Endothelial cell of umbilical vein (primary cell): ENCODE measurements around the gene BLTP2. TPM values are rescaled to one million over a fixed set of nuclear protein-coding genes. Genes with fewer than 3 reads are reported as not detected.

Experiments used
- BruUV-seq: library from RNA; stranded (reverse); fragments of 400-500 nt; replicated peaks from 2 replicates; lab custom pipeline; 2021; lab: Mats Ljungman, UMichigan
- CTCF ChIA-PET: fragments of 300-600, 350-600 bp; sonication (Branson Sonifier 250); formaldehyde crosslinking; loops from one replicate; lab custom pipeline; 2021; ENCODE audit warnings: antibody characterized with exemption, inconsistent platforms; lab: Charles Lee
- POLR2A ChIA-PET: fragments of 300-600, 350-600 bp; sonication (Branson Sonifier 250); formaldehyde crosslinking; loops from one replicate; lab custom pipeline; 2021; ENCODE audit warnings: antibody characterized with exemption, inconsistent platforms; lab: Charles Lee
- DNase-seq: peaks from one replicate; pipeline ENCODE4 v3.0.0-alpha.2; 2011; ENCODE audit warnings: low read depth, low spot score
- FAIRE-seq: peaks from 2 replicates; lab custom pipeline; 2011; peaks lifted over from hg19 to GRCh38; lab: Jason Lieb, UNC
- H2AFZ ChIP-seq: 2 replicates; pipeline ENCODE4 v1.6.0; 2012; ENCODE audit warnings: low read depth, low read length, control low read depth, inconsistent platforms
- H3K27ac ChIP-seq: 2 replicates; pipeline ENCODE4 v1.5.1; 2011; ENCODE audit warnings: low read depth, mild to moderate bottlenecking, control low read depth, low read length, moderate library complexity; ENCODE audit not compliant: insufficient read depth
- H3K27me3 ChIP-seq, 2 experiments: 2 replicates each; pipeline versions ENCODE4 v1.6.0 to v1.6.1; 2011; ENCODE audit warnings: low read length in 2 of 2, mixed read lengths in 1 of 2; ENCODE audit not compliant: control insufficient read depth in 2 of 2, insufficient read depth in 2 of 2
- H3K36me3 ChIP-seq, 2 experiments: 2 replicates in 1 of 2; 3 replicates in 1 of 2; pipeline ENCODE4 v1.5.1; 2011; ENCODE audit warnings: low read length in 2 of 2, mild to moderate bottlenecking in 1 of 2, moderate library complexity in 1 of 2; ENCODE audit not compliant: control insufficient read depth in 2 of 2, insufficient read depth in 2 of 2; ENCODE audit errors: extremely low read depth in 1 of 2
- H3K4me1 ChIP-seq: 3 replicates; pipeline ENCODE4 v1.5.1; 2011; ENCODE audit warnings: mild to moderate bottlenecking, low read length; ENCODE audit not compliant: control insufficient read depth, insufficient read depth; ENCODE audit errors: extremely low read depth
- H3K4me2 ChIP-seq: 2 replicates; pipeline ENCODE4 v1.6.1; 2011; ENCODE audit warnings: low read length, control low read depth, mixed read lengths; ENCODE audit not compliant: insufficient read depth
- H3K4me3 ChIP-seq, 3 experiments: fragments of 200-600 bp in 1 of 3; sonication (generic), shearing (Covaris generic) in 1 of 3; replicated peaks in 1 of 3; 2 replicates each; pipeline ENCODE4 v1.5.1; 2011 to 2016; ENCODE audit warnings: control low read depth in 3 of 3, low read length in 3 of 3, mild to moderate bottlenecking in 2 of 3, inconsistent platforms in 1 of 3, low read depth in 1 of 3, moderate library complexity in 1 of 3; ENCODE audit not compliant: insufficient read depth in 1 of 3
- H3K79me2 ChIP-seq: 2 replicates; pipeline ENCODE4 v1.6.0; 2012; ENCODE audit warnings: low read length, inconsistent platforms; ENCODE audit not compliant: control insufficient read depth, insufficient read depth
- H3K9ac ChIP-seq: replicated peaks from 2 replicates; pipeline ENCODE3; 2011; ENCODE audit warnings: low read length, control low read depth; ENCODE audit not compliant: insufficient read depth; ENCODE audit errors: extremely low read depth
- H3K9me1 ChIP-seq: replicated peaks from 3 replicates; pipeline ENCODE4 v1.6.0; 2011; ENCODE audit warnings: mild to moderate bottlenecking, low read length; ENCODE audit not compliant: control insufficient read depth, insufficient read depth; ENCODE audit errors: extremely low read depth
- H3K9me3 ChIP-seq: replicated peaks from 2 replicates; pipeline ENCODE4 v1.5.1; 2012; ENCODE audit warnings: low read length, inconsistent platforms; ENCODE audit not compliant: control insufficient read depth, insufficient read depth
- H4K20me1 ChIP-seq: replicated peaks from 2 replicates; pipeline ENCODE3; 2011; ENCODE audit warnings: mild to moderate bottlenecking, low read length; ENCODE audit not compliant: control insufficient read depth, insufficient read depth; ENCODE audit errors: extremely low read depth
- CTCF ChIP-seq, 2 donors: IDR thresholded peaks; 1 replicate in 1 of 2; 2 replicates in 1 of 2; pipeline ENCODE4 v1.5.1; 2011; ENCODE audit warnings: low read length in 2 of 2, mild to moderate bottlenecking in 2 of 2, moderate library complexity in 2 of 2, control low read depth in 1 of 2, inconsistent platforms in 1 of 2, low read depth in 1 of 2; ENCODE audit not compliant: insufficient read depth in 1 of 2; ENCODE audit errors: extremely low read depth in 1 of 2
- EZH2 ChIP-seq: IDR thresholded peaks from 2 replicates; pipeline ENCODE4 v1.6.1; 2012; ENCODE audit warnings: borderline replicate concordance, low read depth, mild to moderate bottlenecking, moderate library complexity, low read length, inconsistent platforms; ENCODE audit not compliant: severe bottlenecking
- GATA2 ChIP-seq: IDR thresholded peaks from 2 replicates; pipeline ENCODE4 v1.7.0; 2011; ENCODE audit warnings: low read depth, mild to moderate bottlenecking, moderate library complexity, mixed read lengths, low read length; ENCODE audit not compliant: insufficient read length, insufficient read depth
- JUN ChIP-seq: IDR thresholded peaks from 2 replicates; pipeline ENCODE4 v1.6.1; 2011; ENCODE audit warnings: borderline replicate concordance, low read depth; ENCODE audit not compliant: insufficient read length, insufficient read depth
- MYC ChIP-seq: IDR thresholded peaks from one replicate; pipeline ENCODE4 v1.6.1; 2011; ENCODE audit warnings: mild to moderate bottlenecking, low read depth, low read length
- POLR2A ChIP-seq: IDR thresholded peaks from 2 replicates; pipeline ENCODE4 v1.6.1; 2012; ENCODE audit warnings: low read depth, mild to moderate bottlenecking, control low read depth, low read length
- POLR2AphosphoS5 ChIP-seq: IDR thresholded peaks from 2 replicates; pipeline ENCODE4 v1.6.1; 2012; ENCODE audit warnings: low read depth, mild to moderate bottlenecking, control low read depth, low read length, moderate library complexity; ENCODE audit not compliant: insufficient read depth
- dilution Hi-C: fragments of 300-500 bp; cut with MboI; formaldehyde crosslinking; loops from one replicate; pipeline ENCODE4 v1.15.0; 2019; ENCODE audit warnings: low sequenced_read_pairs; ENCODE audit not compliant: extremely low pct_ligation_motif_present
- intact Hi-C: fragments of 100-400 bp; cut with micrococcal nuclease; formaldehyde crosslinking; loops from one replicate; pipeline ENCODE4 v1.10.0; 2022
- polyA plus RNA-seq, 4 experiments: library from polyadenylated mRNA; depleted of rRNA in 3 of 4; stranded (reverse) in 3 of 4; unstranded in 1 of 4; fragments of >200 nt; gene quantifications; 2 replicates each; pipeline versions ENCODE4 v1.2.1 to v1.2.3, GENCODE V29; 2011 to 2012; ENCODE audit warnings: missing spikeins in 1 of 4
- total RNA-seq: library from RNA; stranded (reverse); gene quantifications from 2 replicates; pipeline ENCODE4 v1.2.3, GENCODE V29; 2021
- TF ChIP-seq, protein P1 (sequence below): IDR thresholded peaks from 2 replicates; pipeline ENCODE4 v1.6.1; 2011; ENCODE audit not compliant: insufficient read depth, insufficient read length

BLTP2 gene
- total and polyA plus RNA-seq, 2 donors (not counting 3 experiments of a cell fraction or from before 2014, with no cell fraction given): 91.4 to 164 TPM

- Histone ChIP-seq H2AFZ (no peak overlapping the region), H4K20me1 (no peaks in the 10 kb centered on the region), H3K27me3 (no peaks in the 10 kb centered on the region), H3K9me1 (no peaks in the 10 kb centered on the region), H3K36me3 (peaks cover 18 to 55% of the 10 kb centered on the region in 2 experiments), H3K27ac (no peak overlapping the region), H3K4me1 (no peaks in the 10 kb centered on the region), H3K4me3 (no peak overlapping the region), H3K9me3 (no peaks in the 10 kb centered on the region), H3K4me2 (no peak overlapping the region), H3K9ac (no peak overlapping the region), H3K79me2 (no peaks in the 10 kb centered on the region)
- no peak for FAIRE-seq
- intact Hi-C loops (no loop called here), dilution Hi-C loops (no loop called here)
- CTCF ChIA-PET: interaction anchor here (1.3 kb wide), 1 partner anchor 45 kb away, joined by 6 read pairs; no protein-coding TSS in a partner anchor
- POLR2A ChIA-PET: no interaction called here
- BruUV-seq: no TSS peak
- DNase-seq: no peak
- TF ChIP-seq MYC: no peak
- no peak for TF ChIP-seq POLR2AphosphoS5
- TF ChIP-seq EZH2: no peak
- TF ChIP-seq, protein P1, sequence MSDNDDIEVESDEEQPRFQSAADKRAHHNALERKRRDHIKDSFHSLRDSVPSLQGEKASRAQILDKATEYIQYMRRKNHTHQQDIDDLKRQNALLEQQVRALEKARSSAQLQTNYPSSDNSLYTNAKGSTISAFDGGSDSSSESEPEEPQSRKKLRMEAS: no peak
- no peak for TF ChIP-seq JUN
- TF ChIP-seq POLR2A: no peak
- TF ChIP-seq CTCF (IDR thresholded peaks at IDR 0.05; ENCODE audit: extremely low read depth in 1 of 2, insufficient read depth in 1 of 2, low read depth in 1 of 2, low read length in 2 of 2): no peak
- TF ChIP-seq GATA2: no peak
Observed at GRCh38 chr17:28693869-28694268, 48.9 kb upstream of the BLTP2 start.
